H7 (cell line): ENCODE data around the gene AADACL3. TPM values are rescaled to one million over a fixed set of nuclear protein-coding genes. Genes with fewer than 3 reads are reported as not detected.
"Not testable (repeated sequence)": the region's sequence is repeated elsewhere in the genome, so short reads cannot be mapped to it uniquely, and the experiment has no call there.

Experiments
- DNase-seq: peaks from one replicate; pipeline ENCODE4 v3.0.0; 2012
- H3K27me3 ChIP-seq: 2 replicates; pipeline ENCODE4 v1.6.0; 2011; ENCODE audit warnings: mild to moderate bottlenecking, low read length; ENCODE audit not compliant: control insufficient read depth, insufficient read depth
- H3K36me3 ChIP-seq: replicated peaks from 2 replicates; pipeline ENCODE4 v1.5.1; 2011; ENCODE audit warnings: low read length; ENCODE audit not compliant: control insufficient read depth, insufficient read depth
- H3K4me3 ChIP-seq: 2 replicates; pipeline ENCODE4 v1.5.1; 2011; ENCODE audit warnings: low read depth, mild to moderate bottlenecking, control low read depth, low read length, moderate library complexity; ENCODE audit not compliant: insufficient read depth
- total RNA-seq: library from RNA; depleted of rRNA; stranded (reverse); fragments of >200 nt; shearing (Covaris generic); gene quantifications from 2 replicates; pipeline ENCODE4 v1.2.3, GENCODE V29; 2014

AADACL3 gene
- total RNA-seq, 1 experiment from 2014 or later = 0.28 TPM

DNA sequence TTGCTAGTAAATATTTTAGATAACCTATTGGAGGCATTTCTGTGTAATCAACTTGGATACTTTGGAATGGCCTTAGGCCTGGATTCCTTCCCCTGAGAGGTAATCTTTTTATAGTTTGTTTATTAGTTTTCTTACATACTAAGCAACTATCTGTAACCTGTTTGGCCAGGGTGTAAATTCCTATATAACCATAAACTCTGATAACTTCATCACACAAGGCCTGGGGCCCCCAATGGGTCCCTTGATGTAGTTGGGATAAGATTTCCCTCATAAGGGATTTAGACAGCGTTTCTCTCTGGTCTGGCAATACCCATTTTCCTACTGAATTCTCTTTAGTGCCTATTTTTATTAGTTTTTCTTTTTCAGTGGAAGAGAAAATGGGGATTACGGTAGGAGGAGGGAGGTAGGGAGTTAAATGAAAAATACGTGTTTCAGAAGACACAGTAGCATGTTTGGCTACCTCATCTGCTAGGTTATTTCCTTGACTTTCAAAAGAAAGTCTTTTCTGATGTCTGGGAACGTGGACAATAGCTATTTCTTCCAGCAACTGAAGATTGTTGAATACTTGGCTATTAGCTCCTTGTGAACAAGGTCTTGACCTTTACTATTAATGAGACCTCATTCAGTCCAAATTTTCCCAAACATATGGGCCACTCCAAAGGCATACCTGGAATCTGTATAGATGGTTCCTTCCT is 7.4 kb upstream of the AADACL3 start:
- Histone ChIP-seq H3K4me3 (no peak overlapping the region), H3K27me3 (no peaks in the 10 kb centered on the region), H3K36me3 (no peaks in the 10 kb centered on the region)
- no peak for DNase-seq

DNA sequence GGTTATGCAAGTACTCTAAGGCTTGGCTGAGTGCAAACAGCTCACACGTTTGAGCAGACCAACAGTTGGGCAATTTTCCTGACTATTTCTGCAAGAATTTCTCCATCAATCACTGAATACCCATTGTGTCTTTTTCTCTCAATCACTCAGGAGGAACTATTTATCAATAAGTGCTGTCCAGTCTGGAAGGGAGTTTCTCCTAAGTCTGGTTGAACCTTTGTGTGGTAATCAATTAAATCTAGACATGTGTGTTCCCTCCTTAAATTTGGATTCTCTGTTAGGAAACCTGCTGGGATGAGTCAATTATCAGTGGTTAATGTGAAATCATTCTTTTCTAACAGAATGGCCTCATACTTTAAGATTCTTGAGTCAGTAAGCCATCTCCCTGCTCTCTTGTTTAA is 6.8 kb upstream of the AADACL3 start:
- no peak overlapping the region for H3K4me3 ChIP-seq
- H3K27me3 ChIP-seq = no peaks in the 10 kb centered on the region
- no peak for DNase-seq
- H3K36me3 ChIP-seq = no peaks in the 10 kb centered on the region

DNA sequence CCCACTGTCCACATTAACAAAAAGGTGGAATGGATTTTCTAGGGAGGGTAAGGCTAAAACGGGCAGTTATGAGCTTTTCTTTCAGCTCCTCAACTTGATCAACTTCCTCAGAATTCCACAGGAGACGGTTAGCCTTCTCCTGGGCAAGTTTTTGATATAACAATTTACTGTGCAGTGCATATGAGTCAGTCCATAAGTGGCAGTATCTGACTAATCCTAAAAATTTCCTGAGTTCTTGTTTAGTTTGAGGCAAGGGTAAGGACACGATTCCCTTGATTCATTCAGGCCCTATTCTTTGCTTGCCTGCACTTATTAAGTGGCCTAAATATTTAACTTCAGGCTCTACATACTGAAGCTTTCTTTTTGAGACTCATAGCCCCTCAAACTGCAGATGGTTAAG is 6.2 kb upstream of the AADACL3 start:
- no peaks in the 10 kb centered on the region for H3K36me3 ChIP-seq
- no peak overlapping the region for H3K4me3 ChIP-seq
- H3K27me3 ChIP-seq = no peaks in the 10 kb centered on the region
- DNase-seq = no peak

DNA sequence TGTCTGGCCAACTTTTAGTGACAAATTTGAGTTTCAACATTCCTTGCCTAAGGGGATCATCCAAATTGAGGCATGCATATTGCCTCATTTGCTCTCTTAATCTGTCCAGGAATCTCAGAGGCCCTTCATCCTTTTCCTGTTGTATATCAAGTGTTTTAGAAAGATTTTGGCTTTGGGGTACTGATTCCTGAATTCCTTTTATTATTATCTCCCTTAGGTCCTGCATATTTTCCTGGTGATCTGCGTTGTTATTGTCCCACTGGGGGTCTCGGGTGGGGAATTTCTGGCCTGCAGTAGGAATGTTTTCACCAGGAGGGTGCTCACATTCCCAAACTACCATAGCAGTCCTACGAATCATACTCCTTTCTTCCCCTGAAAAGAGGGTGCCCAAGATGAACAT is 4.4 kb upstream of the AADACL3 start:
- no peaks in the 10 kb centered on the region for H3K36me3 ChIP-seq
- DNase-seq = no peak
- H3K4me3 ChIP-seq = no peak overlapping the region
- H3K27me3 ChIP-seq = no peaks in the 10 kb centered on the region

DNA sequence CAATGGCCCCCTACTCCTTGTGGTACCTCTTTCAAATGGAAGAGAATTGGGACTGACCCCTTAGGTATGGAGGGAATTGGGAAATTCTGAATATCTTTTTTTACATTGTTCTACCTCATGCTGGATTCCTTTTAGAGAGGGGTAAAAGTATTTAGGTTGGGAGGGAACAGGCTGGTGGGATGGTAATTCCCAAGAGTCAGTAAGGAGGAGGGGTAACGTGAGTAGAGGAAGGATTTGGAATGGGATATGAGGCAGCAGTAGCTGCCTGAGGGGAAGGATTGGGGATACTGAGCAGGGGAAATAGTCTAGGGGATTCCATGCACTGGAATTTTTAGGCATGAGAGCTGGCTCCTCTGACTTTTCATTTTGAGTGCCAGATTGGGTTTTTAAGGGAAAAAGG is 3.8 kb upstream of the AADACL3 start:
- no peak overlapping the region for H3K4me3 ChIP-seq
- no peaks in the 10 kb centered on the region for H3K27me3 ChIP-seq
- no peaks in the 10 kb centered on the region for H3K36me3 ChIP-seq
- no peak for DNase-seq

DNA sequence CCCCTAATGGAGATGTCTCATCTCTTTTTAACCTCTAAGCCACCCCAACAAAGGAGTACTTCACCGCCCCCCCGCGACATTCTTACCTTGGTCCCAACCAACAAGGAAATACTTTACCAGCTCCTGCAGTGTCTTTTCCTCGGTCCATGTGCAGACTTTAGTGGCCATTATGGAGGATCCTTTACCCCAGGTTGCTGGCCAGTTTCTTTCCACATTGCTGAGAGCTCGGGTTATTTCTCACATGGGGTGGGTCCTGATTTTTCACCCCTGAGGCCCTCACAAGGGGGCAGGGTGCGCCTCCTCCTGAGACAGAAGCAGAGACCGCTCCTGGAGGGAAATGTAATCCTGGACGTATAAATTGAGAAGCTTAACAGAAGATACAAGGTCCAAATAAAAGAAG is 3.0 kb upstream of the AADACL3 start:
- no peak for DNase-seq
- H3K27me3 ChIP-seq = no peaks in the 10 kb centered on the region
- H3K4me3 ChIP-seq = no peak overlapping the region
- no peaks in the 10 kb centered on the region for H3K36me3 ChIP-seq

DNA sequence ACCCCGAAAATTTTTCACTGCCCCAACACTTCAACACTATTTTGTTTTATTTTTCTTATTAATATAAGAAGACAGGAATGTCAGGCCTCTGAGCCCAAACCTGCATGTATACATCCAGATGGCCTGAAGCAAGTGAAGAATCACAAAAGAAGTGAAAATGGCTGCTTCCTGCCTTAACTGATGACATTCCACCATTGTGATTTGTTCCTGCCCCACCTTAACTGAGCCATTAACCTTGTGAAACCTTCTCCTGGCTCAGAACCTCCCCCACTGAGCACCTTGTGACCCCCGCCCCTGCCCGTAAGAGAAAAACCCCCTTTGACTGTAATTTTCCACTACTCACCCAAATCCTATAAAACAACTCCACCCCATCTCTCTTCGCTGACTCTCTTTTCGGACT is 2.3 kb upstream of the AADACL3 start:
- not testable (repeated sequence) for H3K27me3 ChIP-seq, DNase-seq, H3K4me3 ChIP-seq, H3K36me3 ChIP-seq

DNA sequence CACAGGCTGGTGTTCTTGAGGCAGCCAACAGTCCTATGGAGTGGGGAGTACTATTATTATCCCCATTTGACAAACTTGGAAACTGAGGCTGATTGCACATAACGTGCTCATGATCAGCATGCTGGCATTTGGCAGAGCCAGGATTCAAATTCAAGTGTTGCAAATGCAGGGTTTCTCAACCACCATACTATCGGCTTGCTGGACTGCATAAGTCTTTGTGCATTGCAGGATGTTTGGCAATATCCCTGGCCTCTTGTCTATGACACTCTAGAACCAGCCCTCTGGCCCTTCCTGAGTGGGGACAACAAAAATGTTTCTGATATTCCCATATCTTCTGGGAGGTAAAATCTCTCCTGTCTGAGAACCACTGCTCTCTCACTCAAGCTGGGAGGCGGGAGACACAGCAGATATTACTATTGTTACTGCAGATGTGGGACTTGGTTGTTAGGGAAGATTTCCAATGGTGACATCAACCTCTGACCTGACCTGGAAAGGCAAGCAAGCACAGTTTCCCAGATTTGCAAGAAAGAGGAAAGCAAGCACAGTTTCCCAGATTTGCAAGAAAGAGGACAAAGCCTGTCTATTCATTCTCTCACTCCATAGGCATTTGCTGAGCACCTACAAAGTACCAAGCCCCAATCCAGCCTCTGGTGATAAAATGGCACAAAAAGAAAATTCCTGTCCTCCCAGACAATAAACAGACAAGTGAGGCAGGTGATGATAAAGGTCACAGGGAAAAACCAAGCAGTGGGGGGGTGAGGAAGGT is 1.0 kb upstream of the AADACL3 start:
- H3K36me3 ChIP-seq = no peaks in the 10 kb centered on the region
- DNase-seq = no peak
- no peaks in the 10 kb centered on the region for H3K27me3 ChIP-seq
- H3K4me3 ChIP-seq = no peak overlapping the region

DNA sequence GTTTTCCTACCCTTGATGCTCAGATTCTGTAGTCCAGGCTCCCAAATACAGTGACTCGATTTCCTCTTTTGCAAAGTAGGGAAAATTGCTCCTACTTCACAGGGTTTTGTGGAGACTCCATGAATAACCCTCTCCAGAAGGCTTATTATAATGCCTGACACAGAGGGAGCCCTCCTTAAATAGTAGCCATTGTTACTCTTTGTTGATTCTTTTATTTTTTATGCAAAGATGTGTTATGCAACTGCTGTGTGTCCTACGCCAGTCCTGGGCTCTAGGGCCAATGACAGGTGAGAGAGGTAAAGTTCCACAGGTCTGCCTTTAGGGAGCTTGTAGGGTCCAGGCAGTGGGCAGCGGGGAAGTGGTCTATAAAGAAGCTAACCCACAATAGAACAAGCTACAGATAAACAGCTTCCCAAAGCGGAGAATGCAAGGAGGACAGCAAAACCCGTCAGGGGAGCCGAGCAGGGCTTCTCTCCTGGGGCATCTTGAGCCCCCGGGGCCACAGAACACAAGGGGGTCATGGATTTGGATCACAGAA is 1.5 kb downstream of the AADACL3 start:
- peak; percentile 30 for DNase-seq
- Histone ChIP-seq H3K4me3 (no peak overlapping the region), H3K36me3 (no peaks in the 10 kb centered on the region), H3K27me3 (no peaks in the 10 kb centered on the region)

DNA sequence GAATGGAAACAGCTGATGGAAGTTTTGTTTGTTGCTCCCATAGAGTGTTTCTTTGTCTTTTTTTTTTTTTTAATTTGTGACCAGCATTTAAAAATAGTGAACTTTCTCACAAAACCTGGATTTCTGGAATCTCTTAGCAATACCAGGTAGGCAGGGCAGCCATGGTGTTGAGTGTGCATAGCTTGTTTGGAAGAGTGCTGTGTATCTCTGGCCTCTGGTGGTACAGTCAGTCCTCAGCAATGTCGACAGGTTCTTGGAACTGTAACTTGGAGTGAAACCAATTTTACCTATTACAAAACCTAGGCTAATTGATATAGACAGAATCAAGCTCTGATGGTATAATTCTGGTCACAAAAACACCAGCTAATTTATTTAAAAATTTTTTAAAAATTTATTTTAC is 6.7 kb downstream of the AADACL3 start:
- Histone ChIP-seq H3K27me3 (no peaks in the 10 kb centered on the region), H3K4me3 (no peak overlapping the region), H3K36me3 (no peaks in the 10 kb centered on the region)
- no peak for DNase-seq

DNA sequence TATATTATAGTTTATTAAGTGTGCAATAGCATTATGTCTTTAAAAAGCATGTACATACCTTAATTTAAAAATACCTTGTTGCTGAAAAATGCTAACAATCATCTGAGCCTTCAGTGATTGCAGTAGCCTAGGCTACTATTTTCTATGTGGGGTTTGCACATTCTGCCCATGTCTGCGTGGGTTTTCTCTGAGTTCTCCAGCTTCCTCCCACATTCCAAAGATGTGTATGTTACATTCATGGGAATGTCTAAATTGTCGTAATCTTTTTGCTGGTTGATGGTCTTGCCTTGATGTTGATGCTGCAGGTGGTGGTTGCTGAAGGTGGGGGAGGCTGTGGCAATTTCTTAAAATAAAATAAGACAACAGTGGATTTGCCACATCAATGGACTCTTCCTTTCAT is 12.5 kb downstream of the AADACL3 start:
- Histone ChIP-seq H3K27me3 (no peaks in the 10 kb centered on the region), H3K4me3 (no peak overlapping the region), H3K36me3 (no peaks in the 10 kb centered on the region)
- no peak for DNase-seq

DNA sequence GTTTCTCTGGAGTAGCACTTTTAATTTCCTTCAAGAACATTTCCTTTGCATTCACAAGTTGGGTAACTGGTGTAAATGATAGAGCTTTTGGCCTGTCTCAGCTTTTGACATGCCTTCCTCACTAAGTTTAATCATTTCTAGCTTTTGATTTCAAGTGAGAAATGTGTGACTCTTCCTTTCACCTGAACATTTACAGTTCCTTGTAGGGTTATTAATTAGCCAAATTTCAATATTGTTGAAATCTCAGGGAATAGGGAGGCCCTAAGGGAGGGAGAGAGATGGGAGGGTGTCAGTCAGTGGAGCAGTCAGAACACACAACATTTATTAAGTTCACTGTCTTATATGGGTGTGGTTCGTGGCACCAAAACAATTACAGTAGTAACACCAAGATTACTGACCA is 14.2 kb downstream of the AADACL3 start:
- no peak for DNase-seq
- H3K4me3 ChIP-seq = no peak overlapping the region
- no peaks in the 10 kb centered on the region for H3K27me3 ChIP-seq
- H3K36me3 ChIP-seq = no peaks in the 10 kb centered on the region

DNA sequence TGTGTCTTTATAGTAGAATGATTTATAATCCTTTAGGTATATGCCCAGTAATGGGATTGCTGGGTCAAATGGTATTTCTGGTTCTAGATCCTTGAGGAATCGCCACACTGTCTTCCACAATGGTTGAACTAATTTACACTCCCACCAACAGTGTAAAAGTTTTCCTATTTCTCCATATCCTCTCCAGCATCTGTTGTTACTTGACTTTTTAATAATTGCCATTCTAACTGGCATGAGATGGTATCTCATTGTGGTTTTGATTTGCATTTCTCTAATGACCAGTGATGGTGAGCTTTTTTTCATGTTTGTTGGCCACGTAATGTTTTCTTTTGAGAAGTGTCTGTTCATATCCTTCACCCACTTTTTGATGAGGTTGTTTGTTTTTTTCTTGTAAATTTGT is 15.2 kb downstream of the AADACL3 start:
- DNase-seq, H3K27me3 ChIP-seq, H3K36me3 ChIP-seq, H3K4me3 ChIP-seq: not testable (repeated sequence)

DNA sequence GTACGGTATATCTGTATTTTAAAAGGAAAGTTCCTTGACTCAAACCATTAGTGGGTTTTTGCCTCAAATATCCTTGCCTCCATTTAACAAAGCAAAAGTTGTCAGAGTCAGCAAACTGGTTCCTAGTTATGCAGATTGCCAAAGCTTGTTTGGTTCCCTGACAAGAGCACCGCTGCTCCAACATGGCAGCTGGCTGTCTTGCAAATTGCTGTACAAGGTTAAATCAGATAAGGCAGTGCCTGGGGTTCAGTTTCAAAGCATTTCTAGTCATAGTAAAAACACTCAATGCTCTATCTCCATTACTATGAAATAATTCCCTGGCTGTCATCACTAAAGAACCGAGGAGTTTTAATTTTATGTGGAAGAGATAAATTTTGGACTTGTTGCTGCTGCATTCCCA is 18.7 kb downstream of the AADACL3 start:
- Histone ChIP-seq H3K4me3 (no peak overlapping the region), H3K36me3 (no peaks in the 10 kb centered on the region), H3K27me3 (no peaks in the 10 kb centered on the region)
- DNase-seq = no peak

DNA sequence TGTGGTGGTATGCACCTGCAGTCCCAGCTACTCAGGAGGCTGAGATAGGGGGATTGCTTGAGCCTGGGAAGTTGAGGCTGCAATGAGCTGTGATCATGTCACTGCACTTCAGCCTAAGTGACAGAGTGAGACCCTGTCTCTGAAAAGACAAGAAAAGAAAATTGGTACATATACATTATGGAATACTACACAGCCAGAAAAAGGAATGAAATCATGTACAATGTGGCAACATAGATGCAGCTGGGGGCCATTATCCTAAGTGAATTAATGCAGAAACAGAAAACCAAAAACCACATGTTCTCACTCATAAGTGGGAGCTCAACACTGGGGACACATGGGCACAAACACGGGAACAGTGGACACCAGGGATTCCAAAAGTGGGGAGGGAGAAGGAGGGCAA is 23.0 kb downstream of the AADACL3 start:
- no peaks in the 10 kb centered on the region for H3K27me3 ChIP-seq
- H3K36me3 ChIP-seq = no peaks in the 10 kb centered on the region
- H3K4me3 ChIP-seq = no peak overlapping the region
- no peak for DNase-seq
